Endothelial cell of umbilical vein (primary cell): Measurements from ENCODE around the gene CPA1. TPM values are rescaled to one million over a fixed set of nuclear protein-coding genes. Genes with fewer than 3 reads are reported as not detected.

ENCODE experiments used
- BruUV-seq: library from RNA; stranded (reverse); fragments of 400-500 nt; replicated peaks from 2 replicates; lab custom pipeline; 2021; lab: Mats Ljungman, UMichigan
- CTCF ChIA-PET: fragments of 300-600, 350-600 bp; sonication (Branson Sonifier 250); formaldehyde crosslinking; loops from one replicate; lab custom pipeline; 2021; ENCODE audit warnings: antibody characterized with exemption, inconsistent platforms; lab: Charles Lee
- POLR2A ChIA-PET: fragments of 300-600, 350-600 bp; sonication (Branson Sonifier 250); formaldehyde crosslinking; loops from one replicate; lab custom pipeline; 2021; ENCODE audit warnings: antibody characterized with exemption, inconsistent platforms; lab: Charles Lee
- DNase-seq: peaks from one replicate; pipeline ENCODE4 v3.0.0-alpha.2; 2011; ENCODE audit warnings: low read depth, low spot score
- FAIRE-seq: peaks from 2 replicates; lab custom pipeline; 2011; peaks lifted over from hg19 to GRCh38; lab: Jason Lieb, UNC
- H2AFZ ChIP-seq: 2 replicates; pipeline ENCODE4 v1.6.0; 2012; ENCODE audit warnings: low read depth, low read length, control low read depth, inconsistent platforms
- H3K27ac ChIP-seq: 2 replicates; pipeline ENCODE4 v1.5.1; 2011; ENCODE audit warnings: low read depth, mild to moderate bottlenecking, control low read depth, low read length, moderate library complexity; ENCODE audit not compliant: insufficient read depth
- H3K27me3 ChIP-seq, 2 experiments: 2 replicates each; pipeline versions ENCODE4 v1.6.0 to v1.6.1; 2011; ENCODE audit warnings: low read length in 2 of 2, mixed read lengths in 1 of 2; ENCODE audit not compliant: control insufficient read depth in 2 of 2, insufficient read depth in 2 of 2
- H3K36me3 ChIP-seq, 2 experiments: 2 replicates in 1 of 2; 3 replicates in 1 of 2; pipeline ENCODE4 v1.5.1; 2011; ENCODE audit warnings: low read length in 2 of 2, mild to moderate bottlenecking in 1 of 2, moderate library complexity in 1 of 2; ENCODE audit not compliant: control insufficient read depth in 2 of 2, insufficient read depth in 2 of 2; ENCODE audit errors: extremely low read depth in 1 of 2
- H3K4me1 ChIP-seq: 3 replicates; pipeline ENCODE4 v1.5.1; 2011; ENCODE audit warnings: mild to moderate bottlenecking, low read length; ENCODE audit not compliant: control insufficient read depth, insufficient read depth; ENCODE audit errors: extremely low read depth
- H3K4me2 ChIP-seq: 2 replicates; pipeline ENCODE4 v1.6.1; 2011; ENCODE audit warnings: low read length, control low read depth, mixed read lengths; ENCODE audit not compliant: insufficient read depth
- H3K4me3 ChIP-seq, 3 experiments: fragments of 200-600 bp in 1 of 3; sonication (generic), shearing (Covaris generic) in 1 of 3; replicated peaks in 1 of 3; 2 replicates each; pipeline ENCODE4 v1.5.1; 2011 to 2016; ENCODE audit warnings: control low read depth in 3 of 3, low read length in 3 of 3, mild to moderate bottlenecking in 2 of 3, inconsistent platforms in 1 of 3, low read depth in 1 of 3, moderate library complexity in 1 of 3; ENCODE audit not compliant: insufficient read depth in 1 of 3
- H3K79me2 ChIP-seq: 2 replicates; pipeline ENCODE4 v1.6.0; 2012; ENCODE audit warnings: low read length, inconsistent platforms; ENCODE audit not compliant: control insufficient read depth, insufficient read depth
- H3K9ac ChIP-seq: replicated peaks from 2 replicates; pipeline ENCODE3; 2011; ENCODE audit warnings: low read length, control low read depth; ENCODE audit not compliant: insufficient read depth; ENCODE audit errors: extremely low read depth
- H3K9me1 ChIP-seq: replicated peaks from 3 replicates; pipeline ENCODE4 v1.6.0; 2011; ENCODE audit warnings: mild to moderate bottlenecking, low read length; ENCODE audit not compliant: control insufficient read depth, insufficient read depth; ENCODE audit errors: extremely low read depth
- H3K9me3 ChIP-seq: replicated peaks from 2 replicates; pipeline ENCODE4 v1.5.1; 2012; ENCODE audit warnings: low read length, inconsistent platforms; ENCODE audit not compliant: control insufficient read depth, insufficient read depth
- H4K20me1 ChIP-seq: replicated peaks from 2 replicates; pipeline ENCODE3; 2011; ENCODE audit warnings: mild to moderate bottlenecking, low read length; ENCODE audit not compliant: control insufficient read depth, insufficient read depth; ENCODE audit errors: extremely low read depth
- FOS ChIP-seq: IDR thresholded peaks from 2 replicates; pipeline ENCODE4 v1.6.1; 2011; ENCODE audit warnings: mild to moderate bottlenecking, low read length, moderate library complexity, borderline replicate concordance; ENCODE audit not compliant: insufficient read depth
- GATA2 ChIP-seq: IDR thresholded peaks from 2 replicates; pipeline ENCODE4 v1.7.0; 2011; ENCODE audit warnings: low read depth, mild to moderate bottlenecking, moderate library complexity, mixed read lengths, low read length; ENCODE audit not compliant: insufficient read length, insufficient read depth
- JUN ChIP-seq: IDR thresholded peaks from 2 replicates; pipeline ENCODE4 v1.6.1; 2011; ENCODE audit warnings: borderline replicate concordance, low read depth; ENCODE audit not compliant: insufficient read length, insufficient read depth
- MAX ChIP-seq: IDR thresholded peaks from 2 replicates; pipeline ENCODE4 v1.6.1; 2011; ENCODE audit not compliant: insufficient read depth, insufficient read length
- MYC ChIP-seq: IDR thresholded peaks from one replicate; pipeline ENCODE4 v1.6.1; 2011; ENCODE audit warnings: mild to moderate bottlenecking, low read depth, low read length
- POLR2A ChIP-seq: IDR thresholded peaks from 2 replicates; pipeline ENCODE4 v1.6.1; 2012; ENCODE audit warnings: low read depth, mild to moderate bottlenecking, control low read depth, low read length
- dilution Hi-C: fragments of 300-500 bp; cut with MboI; formaldehyde crosslinking; loops from one replicate; pipeline ENCODE4 v1.15.0; 2019; ENCODE audit warnings: low sequenced_read_pairs; ENCODE audit not compliant: extremely low pct_ligation_motif_present
- intact Hi-C: fragments of 100-400 bp; cut with micrococcal nuclease; formaldehyde crosslinking; loops from one replicate; pipeline ENCODE4 v1.10.0; 2022
- polyA plus RNA-seq, 4 experiments: library from polyadenylated mRNA; depleted of rRNA in 3 of 4; stranded (reverse) in 3 of 4; unstranded in 1 of 4; fragments of >200 nt; gene quantifications; 2 replicates each; pipeline versions ENCODE4 v1.2.1 to v1.2.3, GENCODE V29; 2011 to 2012; ENCODE audit warnings: missing spikeins in 1 of 4
- total RNA-seq: library from RNA; stranded (reverse); gene quantifications from 2 replicates; pipeline ENCODE4 v1.2.3, GENCODE V29; 2021
- TF ChIP-seq, protein P1 (sequence below), 2 donors: IDR thresholded peaks; 1 replicate in 1 of 2; 2 replicates in 1 of 2; pipeline ENCODE4 v1.5.1; 2011; ENCODE audit warnings: low read length in 2 of 2, mild to moderate bottlenecking in 2 of 2, moderate library complexity in 2 of 2, control low read depth in 1 of 2, inconsistent platforms in 1 of 2, low read depth in 1 of 2; ENCODE audit not compliant: insufficient read depth in 1 of 2; ENCODE audit errors: extremely low read depth in 1 of 2

CPA1 gene
- total and polyA plus RNA-seq, 2 donors (not counting 3 experiments of a cell fraction or from before 2014, with no cell fraction given) = not detected

GRCh38 chr7:130344271-130344866 lies 35.9 kb upstream of the CPA1 start, which contains the start of gene CPA5:
TSS of gene CPA5 (plus strand) at chr7:130344816. CDS start at chr7:130346486, 1,670 bp downstream.
- POLR2A ChIA-PET = no interaction called here
- BruUV-seq = no TSS peak
- TF ChIP-seq POLR2A (no peak), FOS (no peak), JUN (no peak), MAX (no peak), MYC (no peak), GATA2 (no peak)
- TF ChIP-seq, protein P1, sequence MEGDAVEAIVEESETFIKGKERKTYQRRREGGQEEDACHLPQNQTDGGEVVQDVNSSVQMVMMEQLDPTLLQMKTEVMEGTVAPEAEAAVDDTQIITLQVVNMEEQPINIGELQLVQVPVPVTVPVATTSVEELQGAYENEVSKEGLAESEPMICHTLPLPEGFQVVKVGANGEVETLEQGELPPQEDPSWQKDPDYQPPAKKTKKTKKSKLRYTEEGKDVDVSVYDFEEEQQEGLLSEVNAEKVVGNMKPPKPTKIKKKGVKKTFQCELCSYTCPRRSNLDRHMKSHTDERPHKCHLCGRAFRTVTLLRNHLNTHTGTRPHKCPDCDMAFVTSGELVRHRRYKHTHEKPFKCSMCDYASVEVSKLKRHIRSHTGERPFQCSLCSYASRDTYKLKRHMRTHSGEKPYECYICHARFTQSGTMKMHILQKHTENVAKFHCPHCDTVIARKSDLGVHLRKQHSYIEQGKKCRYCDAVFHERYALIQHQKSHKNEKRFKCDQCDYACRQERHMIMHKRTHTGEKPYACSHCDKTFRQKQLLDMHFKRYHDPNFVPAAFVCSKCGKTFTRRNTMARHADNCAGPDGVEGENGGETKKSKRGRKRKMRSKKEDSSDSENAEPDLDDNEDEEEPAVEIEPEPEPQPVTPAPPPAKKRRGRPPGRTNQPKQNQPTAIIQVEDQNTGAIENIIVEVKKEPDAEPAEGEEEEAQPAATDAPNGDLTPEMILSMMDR (IDR thresholded peaks at IDR 0.05; ENCODE audit: extremely low read depth in 1 of 2, insufficient read depth in 1 of 2, low read depth in 1 of 2, low read length in 2 of 2) = no peak
- no peaks in the 10 kb centered on the region for H3K36me3 ChIP-seq
- no peaks in the 10 kb centered on the region for H4K20me1 ChIP-seq
- H3K27ac ChIP-seq = no peak within 1 kb of the TSS
- H3K79me2 ChIP-seq = no peaks in the 10 kb centered on the region
- intact Hi-C loops = no loop called here
- no peaks in the 10 kb centered on the region for H3K9me3 ChIP-seq
- CTCF ChIA-PET = interaction anchor here (1.6 kb wide), 1 partner anchor 14 kb away, joined by 4 read pairs; no protein-coding TSS in a partner anchor
- no peak for DNase-seq
- no peak within 1 kb of the TSS for H3K4me2 ChIP-seq
- H2AFZ ChIP-seq = no peak within 1 kb of the TSS
- no peak within 1 kb of the TSS for H3K9ac ChIP-seq
- no peaks in the 10 kb centered on the region for H3K9me1 ChIP-seq
- no peak within 1 kb of the TSS for H3K4me3 ChIP-seq
- peaks cover 0 to 5% of the 10 kb centered on the region in 2 experiments for H3K27me3 ChIP-seq
- FAIRE-seq = no peak
- dilution Hi-C loops = no loop called here
- H3K4me1 ChIP-seq = no peaks in the 10 kb centered on the region
